SK-N-SH treated with all-trans-retinoic acid at 6 μM for 48 hours (cell line): ENCODE data around the gene EPB41L2.

ENCODE experiments used
- TOX ChIP-seq: fragments of 250-450 bp; sonication (Bioruptor Pico); IDR thresholded peaks from 2 replicates; pipeline ENCODE4 v1.8.0; 2021; ENCODE audit warnings: mild to moderate bottlenecking, moderate library complexity, borderline replicate concordance
- ZNF8 ChIP-seq: fragments of 450-650 bp; formaldehyde crosslinking; IDR thresholded peaks from 2 replicates; pipeline ENCODE4 v1.5.0; 2020; ENCODE audit warnings: mild to moderate bottlenecking, moderate library complexity

GRCh38 chr6:131003488-131004386 is 59.3 kb downstream of the EPB41L2 start:
- TF ChIP-seq TOX (CRISPR knock-in tag) (no peak), ZNF8 (no peak)
